AG08395 (cell line): ENCODE measurements around the gene ZNF487.
"Not testable (repeated sequence)": the region's sequence is repeated elsewhere in the genome, so short reads cannot be mapped to it uniquely, and the experiment has no call there.

ENCODE experiments used
- DNase-seq: peaks from one replicate; pipeline ENCODE4 v3.0.0; 2012; ENCODE audit warnings: mixed read lengths, low spot score

Gene ZNF487

GRCh38 chr10:43436291-43437140 is at the start of gene ZNF487:
TSS of gene ZNF487 (plus strand) at chr10:43437111. CDS start at chr10:43475814, 38,703 bp downstream.
- peak; percentile 94 for DNase-seq

DNA sequence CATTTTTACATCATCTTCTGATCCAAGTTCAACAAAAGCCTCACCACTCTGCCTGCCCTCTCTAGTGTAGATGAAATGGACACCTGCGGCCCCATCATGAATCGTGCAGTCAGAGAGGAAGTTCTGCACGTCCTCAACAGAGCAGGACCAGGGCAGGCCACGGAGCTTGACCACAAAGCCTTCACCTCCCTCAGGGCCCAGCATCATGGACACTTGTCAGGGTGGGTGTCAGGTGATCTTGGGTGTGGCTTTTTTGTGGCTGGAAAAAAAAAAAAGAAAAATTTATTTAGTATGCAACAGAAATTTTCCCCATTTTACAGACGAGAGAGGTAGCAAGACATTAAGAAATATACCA is 49.3 kb upstream of the ZNF487 start:
- no peak for DNase-seq

DNA sequence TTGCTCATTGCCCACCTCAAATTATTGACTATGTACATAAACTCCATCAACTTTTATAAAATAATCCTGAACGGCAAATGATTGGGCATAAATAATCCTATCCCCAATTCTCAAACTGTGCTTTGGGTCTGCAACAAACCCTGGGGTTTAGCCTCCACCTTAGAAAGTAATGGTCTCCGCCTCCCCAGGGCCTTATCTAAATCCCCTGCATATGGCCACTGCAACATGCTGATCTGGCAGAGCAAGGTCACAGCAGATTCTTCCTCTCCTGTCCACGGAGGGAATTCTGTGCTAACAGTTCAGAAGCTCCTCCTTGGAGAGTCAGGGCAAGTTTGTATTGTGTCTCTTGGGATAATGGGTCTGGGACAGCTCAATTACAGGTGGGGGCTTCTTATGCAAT is 47.0 kb upstream of the ZNF487 start:
- no peak for DNase-seq

DNA sequence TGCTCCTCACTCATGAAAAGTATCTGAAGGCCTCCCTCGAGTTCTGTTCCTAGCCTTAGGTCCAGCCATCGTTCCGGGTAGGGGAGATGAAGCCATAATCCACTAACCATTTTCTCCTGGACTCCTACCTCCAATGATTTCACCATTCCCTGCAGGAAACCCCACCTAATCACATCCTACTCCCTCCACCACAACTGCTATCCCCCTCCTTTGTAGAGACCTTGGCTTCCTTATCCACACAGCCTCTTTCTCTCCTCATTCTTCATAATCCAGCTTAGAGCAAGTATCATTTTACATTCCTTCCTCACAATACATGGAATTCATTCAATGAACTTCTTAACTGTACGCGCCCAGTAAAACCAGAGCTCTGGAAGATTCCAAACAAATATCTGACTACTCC is 46.6 kb upstream of the ZNF487 start:
- no peak for DNase-seq

- peak; percentile 57 for DNase-seq
Observed at GRCh38 chr10:43390759-43391158, 46.2 kb upstream of the ZNF487 start.

DNA sequence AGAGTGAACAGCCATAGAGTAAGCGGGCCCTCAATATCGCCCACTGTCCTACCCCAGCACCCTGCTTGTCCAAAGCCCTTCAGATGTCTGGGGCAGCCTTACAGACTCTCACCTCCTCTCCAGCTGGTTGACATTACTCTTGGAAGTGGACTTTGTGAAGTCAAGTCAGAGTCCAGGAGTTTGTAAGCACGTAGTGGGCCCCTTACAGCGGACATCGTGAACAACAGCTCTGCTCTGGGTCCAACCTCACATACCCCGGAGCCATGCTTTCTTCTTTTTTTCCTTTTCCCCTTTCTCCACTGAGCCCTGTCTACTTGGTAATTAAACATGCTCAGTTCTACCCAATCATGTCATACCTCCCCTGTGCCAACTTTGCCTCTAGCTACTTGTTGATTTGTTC is 45.4 kb upstream of the ZNF487 start:
- no peak for DNase-seq

GRCh38 chr10:43392748-43393147 is 44.2 kb upstream of the ZNF487 start:
- DNase-seq = no peak

DNA sequence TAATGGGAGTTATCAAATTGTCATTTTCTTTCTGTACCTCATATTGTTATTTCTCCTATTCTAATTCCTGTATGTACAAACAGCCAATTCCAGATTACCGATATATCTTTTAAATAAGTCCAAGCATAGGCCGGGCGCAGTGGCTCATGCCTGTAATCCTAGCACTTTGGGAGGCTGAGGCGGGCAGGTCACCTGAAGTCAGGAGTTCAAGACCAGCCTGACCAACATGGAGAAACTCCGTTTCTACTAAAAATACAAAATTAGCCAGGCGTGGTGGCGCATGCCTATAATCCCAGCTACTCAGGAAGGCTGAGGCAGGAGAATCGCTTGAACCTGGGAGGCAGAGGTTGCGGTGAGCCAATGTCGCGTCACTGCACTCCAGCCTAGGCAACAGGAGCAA is 43.7 kb upstream of the ZNF487 start:
- not testable (repeated sequence) for DNase-seq

DNA sequence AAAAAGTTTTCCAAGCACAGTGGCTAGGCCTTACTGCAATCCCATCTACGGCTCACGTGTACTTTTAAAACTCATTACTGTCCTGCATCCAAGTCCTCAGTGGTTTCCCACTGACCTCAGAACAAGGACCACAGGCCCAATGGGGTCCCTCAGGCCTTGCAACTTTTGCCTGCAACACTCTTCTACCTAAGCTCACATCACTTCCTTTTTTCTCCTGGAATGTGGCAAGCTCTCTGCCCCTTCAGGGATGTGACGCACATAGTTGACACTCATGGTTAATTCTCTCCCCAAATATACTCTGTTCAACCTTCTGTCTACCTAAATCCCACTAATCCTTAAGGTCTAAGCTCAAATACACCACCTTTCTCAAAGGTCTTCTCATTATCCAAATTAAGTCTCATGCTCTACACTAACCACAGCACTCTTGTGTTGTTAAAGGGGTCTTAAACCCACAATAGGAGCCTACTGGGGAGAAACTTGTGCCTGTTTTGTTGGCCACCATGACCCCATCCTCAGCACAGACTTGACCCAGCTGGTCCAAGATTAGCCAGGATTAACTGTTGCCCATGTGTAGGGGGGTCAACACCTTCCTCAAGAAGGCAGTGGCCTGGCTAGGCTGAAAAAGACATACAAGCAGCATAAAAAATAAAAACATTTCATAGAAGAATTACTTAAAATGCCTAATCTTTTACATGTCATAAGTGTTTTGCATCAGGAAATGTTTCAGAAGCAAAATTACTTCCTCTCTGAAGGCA is 43.1 kb upstream of the ZNF487 start:
- no peak for DNase-seq

GRCh38 chr10:43394868-43395267 is 42.0 kb upstream of the ZNF487 start:
- no peak for DNase-seq

DNA sequence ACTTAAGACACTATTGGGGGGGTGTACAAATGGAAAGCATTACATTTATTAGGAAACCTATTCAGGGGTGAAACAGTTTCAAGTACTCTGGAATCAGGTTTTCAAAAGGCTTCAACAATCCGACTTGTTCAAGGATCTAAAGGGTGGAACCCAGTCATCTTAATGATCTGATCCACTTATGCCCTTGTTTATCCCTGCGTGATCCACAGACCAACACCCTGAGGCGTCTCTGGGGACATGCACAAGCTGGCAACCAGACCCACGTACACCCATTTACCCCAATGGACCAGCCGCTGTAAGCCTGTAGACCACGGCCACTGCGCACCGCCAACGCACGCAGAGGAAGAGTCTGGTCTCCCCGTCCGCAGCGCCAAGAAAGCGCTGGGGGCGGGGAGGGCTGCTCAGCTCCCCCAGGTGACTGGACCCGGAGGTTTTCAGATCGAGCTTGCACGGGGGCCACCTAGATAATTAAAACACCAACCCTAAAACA is 41.3 kb upstream of the ZNF487 start:
- DNase-seq = no peak

- peak; percentile 77 for DNase-seq
Observed at GRCh38 chr10:43396061-43396927, 40.6 kb upstream of the ZNF487 start.

DNA sequence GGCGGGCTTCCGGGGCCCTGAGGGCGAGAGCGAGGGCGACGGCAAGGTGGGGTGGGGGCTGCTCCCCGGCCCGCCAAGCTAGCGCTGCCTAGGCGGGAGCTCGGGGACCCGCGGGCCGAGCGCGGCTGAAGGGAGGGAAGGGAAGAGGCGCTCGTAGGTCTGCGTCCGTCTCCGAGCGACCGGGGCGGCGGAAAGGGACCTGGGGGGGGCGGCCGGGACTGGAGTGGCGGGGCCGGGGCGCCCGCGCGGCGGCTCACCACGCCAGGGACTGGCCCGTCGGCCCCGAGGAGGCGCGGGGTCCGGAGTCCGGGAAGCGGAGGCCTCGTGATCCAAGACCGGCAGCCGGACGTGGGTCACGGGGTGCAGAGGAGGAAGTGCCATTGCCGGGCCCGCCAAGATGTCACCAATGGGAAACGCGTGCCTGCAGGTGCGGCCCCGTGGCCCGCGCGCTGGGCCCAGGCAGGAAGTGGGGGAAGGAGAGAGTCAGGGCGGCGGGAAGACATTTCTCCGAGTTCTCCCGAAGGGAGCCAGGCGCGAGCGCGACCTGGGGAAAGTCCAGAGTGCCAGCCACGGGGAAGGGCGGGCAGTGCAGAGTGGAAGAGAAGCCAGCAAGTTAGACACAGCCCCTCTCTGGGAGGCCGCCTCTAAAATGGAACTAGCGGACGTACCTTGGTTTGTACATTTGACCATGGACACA is 39.8 kb upstream of the ZNF487 start:
- peak; percentile 74 for DNase-seq

- no peak for DNase-seq
Observed at GRCh38 chr10:43398939-43399319, 38.0 kb upstream of the ZNF487 start.

DNA sequence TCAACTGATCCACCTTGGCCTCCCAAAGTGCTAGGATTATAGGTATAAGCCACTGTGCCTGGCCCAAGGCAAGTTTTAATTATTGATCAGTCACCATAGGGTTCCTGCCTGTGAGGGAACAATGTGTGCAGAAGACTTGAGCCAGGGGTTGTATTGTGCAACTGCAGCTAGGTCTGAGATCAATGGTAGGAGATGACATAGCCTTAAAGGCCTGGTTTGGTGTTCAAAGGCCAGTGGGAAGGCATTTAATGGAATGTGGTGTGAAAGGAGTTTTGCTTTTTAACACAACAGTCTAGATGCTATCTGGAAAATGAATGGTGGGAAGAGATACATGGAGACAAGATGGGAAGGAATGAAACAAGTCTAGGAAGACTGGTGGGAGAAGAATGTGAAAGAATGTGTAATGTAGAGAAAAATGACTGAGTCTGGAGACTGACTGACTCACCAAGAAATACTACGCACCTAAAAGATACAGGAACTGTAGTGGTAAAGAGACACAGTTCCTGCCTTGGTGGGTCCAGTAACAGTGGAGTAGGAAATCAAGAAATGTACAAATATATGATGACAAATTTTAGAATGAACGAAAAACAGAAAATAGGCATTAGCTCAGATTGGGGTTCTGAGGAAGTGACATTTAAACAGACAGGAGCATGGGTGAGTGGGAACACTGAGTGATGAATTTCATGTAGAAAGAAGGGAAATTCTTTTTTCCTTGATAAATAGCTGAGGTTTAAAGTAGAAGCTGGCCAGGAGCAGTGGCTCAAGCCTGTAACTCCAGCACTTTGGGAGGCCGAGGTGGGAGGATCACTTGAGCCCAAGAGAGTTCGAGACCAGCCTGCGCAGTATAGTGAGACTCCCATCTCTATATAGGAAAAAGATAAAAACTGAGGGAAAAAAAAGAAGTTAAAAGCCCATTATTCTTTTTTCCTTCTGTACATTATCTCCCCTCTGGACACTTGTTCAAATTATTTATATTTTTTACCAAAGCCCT is 37.3 kb upstream of the ZNF487 start:
- no peak for DNase-seq

DNA sequence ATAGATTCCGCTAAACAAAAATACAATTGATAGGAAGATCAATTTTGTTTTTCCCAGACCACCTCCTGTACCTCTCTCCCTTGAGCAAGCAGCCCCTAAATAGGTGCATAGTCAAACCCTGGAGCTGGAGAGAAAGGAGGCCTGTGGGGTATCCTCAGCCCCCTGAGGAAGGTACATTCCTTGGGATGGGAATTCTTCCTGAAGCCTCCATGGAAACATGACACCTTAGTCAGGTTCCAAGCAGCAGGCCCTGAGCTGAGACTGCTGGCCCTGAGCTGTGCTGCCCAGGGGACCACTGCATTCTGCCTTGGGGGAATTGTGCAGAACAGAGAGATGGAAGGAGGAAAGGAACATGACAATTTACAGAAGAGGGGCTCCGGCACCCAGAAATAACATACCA is 35.3 kb upstream of the ZNF487 start:
- DNase-seq = no peak

- DNase-seq = no peak
Observed at GRCh38 chr10:43402176-43402575, 34.7 kb upstream of the ZNF487 start.

GRCh38 chr10:43402880-43403452 is 33.9 kb upstream of the ZNF487 start:
- no peak for DNase-seq

DNA sequence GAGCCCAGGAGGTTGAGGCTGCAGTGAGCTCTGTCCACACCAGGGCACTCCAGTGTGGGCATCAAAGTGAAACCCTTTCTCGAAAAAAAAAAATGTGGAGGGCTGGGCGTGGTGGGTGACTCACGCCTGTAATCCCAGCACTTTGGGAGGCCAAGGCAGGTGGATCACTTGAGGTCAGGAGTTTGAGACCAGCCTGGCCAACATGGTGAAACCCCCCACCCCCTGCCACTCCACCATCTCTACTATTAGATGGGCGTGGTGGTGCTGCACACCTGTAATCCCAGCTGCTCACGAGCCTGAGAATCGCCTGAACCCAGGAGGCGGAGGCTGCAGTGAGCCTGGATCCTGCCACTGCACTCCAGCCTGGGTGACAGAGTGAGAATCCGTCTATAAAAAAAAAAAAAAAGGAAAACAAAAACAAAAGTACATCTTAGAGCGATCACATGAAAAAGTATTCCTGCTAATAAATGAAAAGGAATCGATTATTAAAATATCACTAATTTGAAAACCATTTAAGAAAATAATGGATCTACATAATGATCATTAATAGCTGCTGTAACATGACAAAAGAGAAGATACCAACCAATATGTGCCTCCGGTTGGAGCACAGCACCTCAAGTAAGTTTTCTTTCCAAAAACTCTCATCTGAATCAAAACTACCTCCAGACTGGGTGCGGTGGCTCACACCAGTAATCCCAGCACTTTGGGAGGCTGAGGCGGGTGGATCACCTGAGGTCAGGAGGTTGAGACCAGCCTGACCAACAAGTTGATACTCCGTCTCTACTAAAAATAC is 32.8 kb upstream of the ZNF487 start:
- no peak for DNase-seq
